ENCODE data around the gene RAP2C.
A peak's percentile ranks its signal among the peaks of the same experiment; 100 is the strongest.

RAP2C gene

GRCh38 chrX:132219343-132219768 lies at the start of gene RAP2C:
RAP2C (minus strand) TSS chrX:132219447; CDS start chrX:132217268, 2,179 bp downstream.
- DNase-seq (peak; percentile 62), ATAC-seq (peak; percentile 50)

- no peak for ATAC-seq
Measured at GRCh38 chrX:132267392-132267791, 48.1 kb upstream of the RAP2C start.

GRCh38 chrX:132266583-132267355 lies 47.5 kb upstream of the RAP2C start:
- DNase-seq (peak; percentile 11), ATAC-seq (peak; percentile 98)

More at GRCh38 chrX:132267392-132267791, 48.1 kb upstream of the RAP2C start:
- DNase-seq, result no peak

- no peak for DNase-seq
- ATAC-seq, result no peak
Measured at GRCh38 chrX:132263127-132263526, 43.9 kb upstream of the RAP2C start.

- no peak for DNase-seq
- ATAC-seq, result no peak
Measured at GRCh38 chrX:132258509-132258908, 39.3 kb upstream of the RAP2C start.

- ATAC-seq, result no peak
- no peak for DNase-seq
Measured at GRCh38 chrX:132257116-132257515, 37.9 kb upstream of the RAP2C start.

- ATAC-seq, result no peak
- no peak for DNase-seq
Measured at GRCh38 chrX:132236121-132236520, 16.9 kb upstream of the RAP2C start.

GRCh38 chrX:132235488-132235887 lies 16.2 kb upstream of the RAP2C start:
- ATAC-seq (no peak), DNase-seq (no peak)

- no peak for ATAC-seq
Measured at GRCh38 chrX:132231587-132231986, 12.3 kb upstream of the RAP2C start.

GRCh38 chrX:132227383-132228112 lies 8.3 kb upstream of the RAP2C start:
- ATAC-seq (no peak), DNase-seq (no peak)

More at GRCh38 chrX:132231587-132231986, 12.3 kb upstream of the RAP2C start:
- DNase-seq, result no peak

- no peak for DNase-seq
- ATAC-seq, result no peak
Measured at GRCh38 chrX:132226169-132226568, 6.9 kb upstream of the RAP2C start.

GRCh38 chrX:132218100-132218812 lies 991 bp downstream of the RAP2C start:
- DNase-seq (peak; percentile 81), ATAC-seq (peak; percentile 74)

- ATAC-seq (peak; percentile 74), DNase-seq (peak; percentile 74)
Measured at GRCh38 chrX:132217203-132218073, 1.8 kb downstream of the RAP2C start.

GRCh38 chrX:132216806-132217202 lies 2.4 kb downstream of the RAP2C start:
- no peak for DNase-seq

GRCh38 chrX:132216283-132216682 lies 3.0 kb downstream of the RAP2C start:
- DNase-seq (no peak), ATAC-seq (no peak)

More at GRCh38 chrX:132216806-132217202, 2.4 kb downstream of the RAP2C start:
- peak; percentile 29 for ATAC-seq

GRCh38 chrX:132214518-132214917 lies 4.7 kb downstream of the RAP2C start:
- DNase-seq (no peak), ATAC-seq (no peak)

- ATAC-seq (no peak), DNase-seq (no peak)
Measured at GRCh38 chrX:132209527-132209926, 9.7 kb downstream of the RAP2C start.

- DNase-seq, result no peak
- no peak for ATAC-seq
Measured at GRCh38 chrX:132208422-132208821, 10.8 kb downstream of the RAP2C start.

GRCh38 chrX:132207996-132208395 lies 11.3 kb downstream of the RAP2C start:
- DNase-seq (no peak), ATAC-seq (no peak)

- DNase-seq, result no peak
- no peak for ATAC-seq
Measured at GRCh38 chrX:132206259-132206658, 13.0 kb downstream of the RAP2C start.

GRCh38 chrX:132204629-132205028 lies 14.6 kb downstream of the RAP2C start:
- DNase-seq (no peak), ATAC-seq (no peak)

GRCh38 chrX:132200976-132201375 lies 18.3 kb downstream of the RAP2C start:
- no peak for ATAC-seq
- DNase-seq, result no peak
